H9 (cell line): ENCODE measurements around the gene SS18L1. TPM values are rescaled to one million over a fixed set of nuclear protein-coding genes. Genes with fewer than 3 reads are reported as not detected.
A peak's percentile ranks its signal among the peaks of the same experiment; 100 is the strongest.

Source experiments
- DNase-seq: peaks from one replicate; pipeline ENCODE4 v3.0.0-alpha.2; 2017
- H2AFZ ChIP-seq: one replicate; pipeline ENCODE4 v1.6.1; 2013; ENCODE audit warnings: mild to moderate bottlenecking, low read length, control low read depth, moderate library complexity
- H2AK5ac ChIP-seq: 2 replicates; pipeline ENCODE4 v1.6.1; 2013; ENCODE audit warnings: low read length, control low read depth, mixed read lengths; ENCODE audit not compliant: insufficient read length
- H2BK120ac ChIP-seq: one replicate; pipeline ENCODE4 v1.6.1; 2013; ENCODE audit warnings: low read depth, mild to moderate bottlenecking, low read length, control low read depth, inconsistent platforms; ENCODE audit not compliant: poor library complexity, severe bottlenecking
- H2BK12ac ChIP-seq: 2 replicates; pipeline ENCODE4 v1.6.1; 2013; ENCODE audit warnings: low read length, control low read depth, mixed read lengths, low read depth; ENCODE audit not compliant: insufficient read length
- H2BK15ac ChIP-seq: 2 replicates; pipeline ENCODE4 v1.6.1; 2013; ENCODE audit warnings: low read depth, low read length, control low read depth
- H2BK20ac ChIP-seq: one replicate; pipeline ENCODE4 v1.6.1; 2013; ENCODE audit warnings: low read depth, mild to moderate bottlenecking, low read length, control low read depth, inconsistent platforms; ENCODE audit not compliant: poor library complexity, severe bottlenecking
- H2BK5ac ChIP-seq: 2 replicates; pipeline ENCODE4 v1.6.1; 2013; ENCODE audit warnings: low read length, control low read depth, mixed read lengths; ENCODE audit not compliant: insufficient read length
- H3K14ac ChIP-seq: 2 replicates; pipeline ENCODE4 v1.6.1; 2013; ENCODE audit warnings: low read length, control low read depth; ENCODE audit not compliant: insufficient read depth
- H3K18ac ChIP-seq: 2 replicates; pipeline ENCODE4 v1.6.1; 2013; ENCODE audit warnings: low read depth, mild to moderate bottlenecking, mixed read lengths, low read length, control low read depth; ENCODE audit not compliant: insufficient read length
- H3K23ac ChIP-seq: 2 replicates; pipeline ENCODE4 v1.6.1; 2013; ENCODE audit warnings: low read length, control low read depth, mixed read lengths, low read depth; ENCODE audit not compliant: insufficient read length
- H3K23me2 ChIP-seq: 2 replicates; pipeline ENCODE4 v1.6.1; 2013; ENCODE audit warnings: low read depth, mild to moderate bottlenecking, mixed read lengths, low read length, control low read depth; ENCODE audit not compliant: insufficient read length, poor library complexity, severe bottlenecking
- H3K27ac ChIP-seq: 2 replicates; pipeline ENCODE4 v1.5.1; 2013; ENCODE audit warnings: low read length, control low read depth, mixed read lengths, low read depth; ENCODE audit not compliant: insufficient read length
- H3K27me3 ChIP-seq: 2 replicates; pipeline ENCODE4 v1.6.1; 2013; ENCODE audit warnings: low read length, control low read depth, inconsistent platforms; ENCODE audit not compliant: insufficient read depth
- H3K4ac ChIP-seq: 2 replicates; pipeline ENCODE4 v1.6.1; 2013; ENCODE audit warnings: low read depth, mild to moderate bottlenecking, control low read depth, inconsistent platforms, low read length, moderate library complexity
- H3K4me1 ChIP-seq: 2 replicates; pipeline ENCODE4 v1.6.1; 2013; ENCODE audit warnings: low read length, control low read depth, inconsistent platforms; ENCODE audit not compliant: insufficient read depth
- H3K4me2 ChIP-seq: 2 replicates; pipeline ENCODE4 v1.6.1; 2013; ENCODE audit warnings: low read length, control low read depth, mixed read lengths; ENCODE audit not compliant: insufficient read length, insufficient read depth
- H3K56ac ChIP-seq: 2 replicates; pipeline ENCODE4 v1.6.1; 2013; ENCODE audit warnings: low read depth, mild to moderate bottlenecking, mixed read lengths, low read length, control low read depth; ENCODE audit not compliant: insufficient read length
- H3K79me1 ChIP-seq: 2 replicates; pipeline ENCODE4 v1.6.1; 2013; ENCODE audit warnings: low read depth, mild to moderate bottlenecking, moderate library complexity, low read length, control low read depth, inconsistent platforms; ENCODE audit not compliant: insufficient read depth, poor library complexity, severe bottlenecking
- H3K79me2 ChIP-seq: 2 replicates; pipeline ENCODE4 v1.6.1; 2013; ENCODE audit warnings: low read length, control low read depth, inconsistent platforms; ENCODE audit not compliant: insufficient read depth
- H3K9ac ChIP-seq: 2 replicates; pipeline ENCODE4 v1.6.1; 2013; ENCODE audit warnings: low read length, control low read depth, mixed read lengths; ENCODE audit not compliant: insufficient read length; ENCODE audit errors: extremely low read depth
- H3K9me3 ChIP-seq: one replicate; pipeline ENCODE4 v1.6.1; 2013; ENCODE audit warnings: low read depth, low read length, inconsistent platforms; ENCODE audit not compliant: control insufficient read depth
- H3T11ph ChIP-seq: one replicate; pipeline ENCODE4 v1.6.1; 2013; ENCODE audit warnings: mild to moderate bottlenecking, low read length, control low read depth, inconsistent platforms
- H4K20me1 ChIP-seq: one replicate; pipeline ENCODE4 v1.6.1; 2013; ENCODE audit not compliant: control insufficient read depth, insufficient read length, insufficient read depth
- H4K5ac ChIP-seq: 2 replicates; pipeline ENCODE4 v1.6.1; 2013; ENCODE audit warnings: low read depth, mild to moderate bottlenecking, mixed read lengths, low read length, control low read depth; ENCODE audit not compliant: insufficient read length
- H4K8ac ChIP-seq: replicated peaks from 2 replicates; pipeline ENCODE4 v1.6.1; 2013; ENCODE audit warnings: low read length, control low read depth, mixed read lengths, low read depth; ENCODE audit not compliant: insufficient read length
- H4K91ac ChIP-seq: 2 replicates; pipeline ENCODE4 v1.6.1; 2013; ENCODE audit warnings: low read depth, mild to moderate bottlenecking, moderate library complexity, mixed read lengths, low read length, control low read depth; ENCODE audit not compliant: insufficient read length
- H3K27ac Mint-ChIP-seq, 3 experiments: 2 replicates in 2 of 3; 3 replicates in 1 of 3; pipeline ENCODE4 v1.8.0; 2020 to 2021; ENCODE audit warnings: mixed read lengths in 3 of 3, mild to moderate bottlenecking in 1 of 3, moderate library complexity in 1 of 3
- H3K27me3 Mint-ChIP-seq: 2 replicates; pipeline ENCODE4 v1.8.0; 2021; ENCODE audit warnings: low read depth, mild to moderate bottlenecking, moderate library complexity, mixed read lengths
- H3K36me3 Mint-ChIP-seq, 3 experiments: 2 replicates in 2 of 3; 3 replicates in 1 of 3; pipeline ENCODE4 v1.8.0; 2020 to 2021; ENCODE audit warnings: low read depth in 3 of 3, mixed read lengths in 3 of 3; ENCODE audit not compliant: insufficient read depth in 1 of 3
- H3K4me1 Mint-ChIP-seq, 2 experiments: 2 replicates each; pipeline ENCODE4 v1.8.0; 2020; ENCODE audit warnings: mixed read lengths in 2 of 2
- H3K4me3 Mint-ChIP-seq, 2 experiments: 2 replicates in 1 of 2; 3 replicates in 1 of 2; pipeline ENCODE4 v1.8.0; 2020 to 2021; ENCODE audit warnings: mild to moderate bottlenecking in 2 of 2, mixed read lengths in 2 of 2, moderate library complexity in 1 of 2
- H3K9me3 Mint-ChIP-seq, 2 experiments: 2 replicates in 1 of 2; 3 replicates in 1 of 2; pipeline ENCODE4 v1.8.0; 2020; ENCODE audit warnings: mild to moderate bottlenecking in 2 of 2, mixed read lengths in 2 of 2, moderate library complexity in 1 of 2
- CTCF ChIP-seq: fragments of 200-600 bp; sonication (generic); conservative IDR thresholded peaks from 3 replicates; pipeline ENCODE4 v1.8.0; 2021; ENCODE audit warnings: antibody characterized with exemption, mild to moderate bottlenecking
- WGBS: extraction: QIAGEN DNeasy Blood & Tissue Kit; methylation state at CpG from one replicate; pipeline ENCODE4 v1.1.7; 2013; ENCODE audit warnings: missing lambda C conversion rate, low lambda C conversion rate, mixed read lengths; ENCODE audit not compliant: insufficient read length; ENCODE audit errors: extremely low coverage; 5-methylcytosine and 5-hydroxymethylcytosine counted together
- total RNA-seq: library from RNA; stranded (reverse); gene quantifications from 2 replicates; pipeline ENCODE4 v1.2.1, GENCODE V29; 2021

Gene SS18L1
- total RNA-seq, 1 experiment from 2014 or later = 22.2 TPM

- WGBS = no CpG with 5 or more reads among the region's 24 CpGs
- H3K36me3 Mint-ChIP-seq = peaks cover 37 to 55% (median 55%) of the 10 kb centered on the region in 3 experiments
- Histone ChIP-seq H4K20me1 (no peaks in the 10 kb centered on the region), H4K5ac (no peak overlapping the region), H3K23me2 (no peaks in the 10 kb centered on the region), H4K8ac (no peak overlapping the region), H3K79me1 (peaks cover 4% of the 10 kb centered on the region), H4K91ac (no peak overlapping the region), H2BK5ac (no peak overlapping the region), H3K18ac (no peak overlapping the region), H3K79me2 (peaks cover 17% of the 10 kb centered on the region; the same call in 1 of the 2 replicates), H3K4ac (no peak overlapping the region), H2AFZ (no peak overlapping the region), H3K23ac (no peak overlapping the region), H3T11ph (no peak overlapping the region), H3K27ac (no peak overlapping the region), H3K4me1 (no peaks in the 10 kb centered on the region), H2BK15ac (no peak overlapping the region), H2BK20ac (no peak overlapping the region), H3K9ac (no peak overlapping the region), H3K9me3 (no peaks in the 10 kb centered on the region), H3K56ac (no peak overlapping the region), H2BK120ac (no peak overlapping the region), H3K27me3 (no peaks in the 10 kb centered on the region), H3K4me2 (no peak overlapping the region), H2AK5ac (no peak overlapping the region), H3K14ac (peak overlapping the region; percentile 61; the same call in 1 of the 2 replicates), H2BK12ac (no peak overlapping the region)
- DNase-seq = peak; percentile 85
- peaks cover 6% of the 10 kb centered on the region in 2 experiments; a peak in 2 of 5 replicates for H3K9me3 Mint-ChIP-seq
- H3K4me3 Mint-ChIP-seq = no peak overlapping the region
- H3K27me3 Mint-ChIP-seq = no peaks in the 10 kb centered on the region
- peak; percentile 85 for TF ChIP-seq CTCF
- no peak overlapping the region for H3K27ac Mint-ChIP-seq
- peaks cover 25 to 29% of the 10 kb centered on the region in 2 experiments for H3K4me1 Mint-ChIP-seq
These were observed 13.2 kb downstream of the SS18L1 start for GRCh38 chr20:62156592-62157386.
